HG02798 (cell line): ENCODE results near the gene PMPCA.

Experiments used
- ATAC-seq: cut with Tn5 transposase; IDR thresholded peaks from one replicate; pipeline ENCODE4 v1.9.1; 2021; ENCODE audit warnings: mild to moderate bottlenecking; ENCODE audit not compliant: unreplicated experiment, poor library complexity

Gene PMPCA

DNA sequence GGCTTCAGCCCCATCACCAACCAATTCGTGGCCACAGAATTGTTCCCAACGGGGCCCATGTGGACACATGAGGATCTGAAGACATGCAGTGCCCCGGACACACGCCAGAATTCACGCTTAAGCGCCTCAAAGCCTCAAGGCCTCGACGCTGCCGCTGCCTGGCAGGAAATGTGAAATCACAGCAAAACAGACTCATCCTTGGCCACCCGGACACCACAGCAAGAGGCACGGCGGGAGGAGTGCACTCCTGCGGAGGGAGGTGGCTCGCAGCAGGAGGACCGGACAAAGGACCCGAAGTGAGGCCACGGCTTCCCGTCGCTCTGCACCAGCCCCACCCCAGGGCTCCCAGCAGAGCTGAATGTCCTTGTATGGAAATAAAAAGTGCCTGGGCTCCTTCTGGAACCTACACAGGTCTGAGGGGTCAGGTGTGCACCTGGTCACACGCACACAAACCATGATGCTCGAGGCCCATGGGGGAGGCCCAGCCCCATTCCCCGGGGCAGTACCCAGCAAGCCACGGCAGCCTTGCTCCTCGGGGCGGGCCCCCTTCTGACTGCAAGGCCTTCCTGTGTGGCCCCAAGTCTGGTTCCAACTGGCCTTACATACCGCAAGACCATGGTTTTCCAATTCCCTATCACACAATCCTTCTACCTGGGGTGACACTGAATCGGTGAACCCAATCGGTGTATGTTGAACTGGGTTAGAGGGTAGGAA is 62.3 kb downstream of the PMPCA start:
- ATAC-seq: no peak

DNA sequence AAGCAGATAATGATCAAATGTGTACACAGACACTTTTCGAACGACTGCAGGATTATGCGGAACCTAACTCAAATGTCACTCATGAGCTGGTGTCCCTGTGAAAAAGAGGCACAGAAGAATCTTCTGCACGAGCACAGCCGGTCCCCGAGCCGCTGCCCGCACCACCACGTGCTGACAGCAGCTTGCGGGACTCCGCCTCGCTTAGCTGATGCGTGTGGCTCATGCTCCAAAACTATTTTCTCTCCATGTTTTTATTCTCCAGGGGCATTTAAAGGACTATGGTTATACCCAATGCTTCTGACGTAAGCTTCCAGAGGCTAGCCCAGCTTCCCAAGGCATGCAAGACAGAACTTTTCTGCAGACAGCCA is 62.9 kb downstream of the PMPCA start:
- ATAC-seq: no peak
